GM18511 (cell line): ENCODE results near the gene PFKL.

Experiments used
- ATAC-seq: cut with Tn5 transposase; IDR thresholded peaks from one replicate; pipeline ENCODE4 v1.9.1; 2021; ENCODE audit warnings: mild to moderate bottlenecking, moderate library complexity; ENCODE audit not compliant: unreplicated experiment

The PFKL gene

GRCh38 chr21:44310628-44311507 lies 11.0 kb downstream of the PFKL start:
- ATAC-seq, result no peak

- no peak for ATAC-seq
Measured at GRCh38 chr21:44312089-44312488, 12.2 kb downstream of the PFKL start.

- no peak for ATAC-seq
Measured at GRCh38 chr21:44312716-44313115, 12.9 kb downstream of the PFKL start.

- no peak for ATAC-seq
Measured at GRCh38 chr21:44313451-44313850, 13.6 kb downstream of the PFKL start.

- no peak for ATAC-seq
Measured at GRCh38 chr21:44314128-44314527, 14.3 kb downstream of the PFKL start.

GRCh38 chr21:44314561-44314960 lies 14.7 kb downstream of the PFKL start:
- ATAC-seq, result no peak

- ATAC-seq, result no peak
Measured at GRCh38 chr21:44315691-44316203, 15.9 kb downstream of the PFKL start.

- ATAC-seq, result no peak
Measured at GRCh38 chr21:44316277-44316900, 16.5 kb downstream of the PFKL start.

- ATAC-seq, result no peak
Measured at GRCh38 chr21:44317241-44317782, 17.5 kb downstream of the PFKL start.

- ATAC-seq, result no peak
Measured at GRCh38 chr21:44317871-44318270, 18.0 kb downstream of the PFKL start.

GRCh38 chr21:44318489-44319285 lies 18.8 kb downstream of the PFKL start:
- no peak for ATAC-seq

- no peak for ATAC-seq
Measured at GRCh38 chr21:44319407-44320065, 19.7 kb downstream of the PFKL start.

- no peak for ATAC-seq
Measured at GRCh38 chr21:44320847-44321246, 21.0 kb downstream of the PFKL start.

- no peak for ATAC-seq
Measured at GRCh38 chr21:44321846-44322450, 22.1 kb downstream of the PFKL start.

- no peak for ATAC-seq
Measured at GRCh38 chr21:44322621-44323325, 22.9 kb downstream of the PFKL start.

GRCh38 chr21:44323591-44323990 lies 23.7 kb downstream of the PFKL start:
- ATAC-seq, result no peak

GRCh38 chr21:44324106-44324853 lies 24.4 kb downstream of the PFKL start:
- ATAC-seq, result no peak

- ATAC-seq, result no peak
Measured at GRCh38 chr21:44324854-44325107, 24.9 kb downstream of the PFKL start.
